Effector memory CD8-positive, alpha-beta T cell (primary cell): ENCODE measurements around the gene KRTAP21-2.

Experiments
- ATAC-seq: fragments of 150-1000 bp; cut with Tn5 transposase; replicated peaks from 2 replicates; pipeline ENCODE4 v1.10.0; 2021; ENCODE audit warnings: mild to moderate bottlenecking, moderate library complexity
- DNase-seq, 3 experiments: peaks; one replicate each; pipeline ENCODE4 v3.0.0; 2021
- H3K27ac Mint-ChIP-seq, 2 donors: one replicate each; pipeline ENCODE4 v1.8.0; 2022; ENCODE audit warnings: mild to moderate bottlenecking in 2 of 2, mixed read lengths in 2 of 2, moderate library complexity in 2 of 2
- H3K27me3 Mint-ChIP-seq, 2 donors: one replicate each; pipeline ENCODE4 v1.8.0; 2022; ENCODE audit warnings: mixed read lengths in 2 of 2
- H3K36me3 Mint-ChIP-seq: one replicate; pipeline ENCODE4 v1.8.0; 2022; ENCODE audit warnings: mild to moderate bottlenecking, moderate library complexity, mixed read lengths; ENCODE audit not compliant: insufficient read depth
- H3K4me1 Mint-ChIP-seq, 2 donors: one replicate each; pipeline ENCODE4 v1.8.0; 2022; ENCODE audit warnings: low read depth in 2 of 2, mixed read lengths in 2 of 2
- H3K4me3 Mint-ChIP-seq, 2 donors: one replicate each; pipeline ENCODE4 v1.8.0; 2022; ENCODE audit warnings: mild to moderate bottlenecking in 2 of 2, mixed read lengths in 2 of 2, moderate library complexity in 2 of 2
- H3K9me3 Mint-ChIP-seq, 2 donors: one replicate each; pipeline ENCODE4 v1.8.0; 2022; ENCODE audit warnings: mixed read lengths in 2 of 2

Gene KRTAP21-2

DNA sequence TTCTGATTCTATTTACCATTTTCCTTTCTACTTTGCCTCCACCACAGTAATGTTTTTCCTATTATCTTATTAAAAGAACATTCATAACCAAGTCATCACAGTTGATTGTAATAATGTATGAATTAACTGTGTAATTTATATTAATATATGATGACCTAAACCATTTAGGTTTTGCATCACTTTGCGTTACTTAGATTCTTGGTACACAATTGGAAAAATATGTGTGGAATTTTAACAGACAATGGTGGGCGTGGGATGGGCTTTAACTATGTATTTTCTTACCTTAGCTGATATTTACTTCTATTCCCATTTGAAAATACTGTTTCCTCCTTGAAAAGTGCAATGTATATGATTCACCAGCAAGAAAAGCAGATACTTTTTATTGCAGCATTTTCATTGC is 32.1 kb downstream of the KRTAP21-2 start:
- H3K36me3 Mint-ChIP-seq: no peaks in the 10 kb centered on the region
- ATAC-seq: no peak
- H3K4me3 Mint-ChIP-seq: no peak overlapping the region
- H3K4me1 Mint-ChIP-seq: no peaks in the 10 kb centered on the region
- peaks cover 2 to 5% of the 10 kb centered on the region in 2 donors for H3K9me3 Mint-ChIP-seq
- DNase-seq: no peak
- H3K27ac Mint-ChIP-seq: no peak overlapping the region
- no peaks in the 10 kb centered on the region for H3K27me3 Mint-ChIP-seq

DNA sequence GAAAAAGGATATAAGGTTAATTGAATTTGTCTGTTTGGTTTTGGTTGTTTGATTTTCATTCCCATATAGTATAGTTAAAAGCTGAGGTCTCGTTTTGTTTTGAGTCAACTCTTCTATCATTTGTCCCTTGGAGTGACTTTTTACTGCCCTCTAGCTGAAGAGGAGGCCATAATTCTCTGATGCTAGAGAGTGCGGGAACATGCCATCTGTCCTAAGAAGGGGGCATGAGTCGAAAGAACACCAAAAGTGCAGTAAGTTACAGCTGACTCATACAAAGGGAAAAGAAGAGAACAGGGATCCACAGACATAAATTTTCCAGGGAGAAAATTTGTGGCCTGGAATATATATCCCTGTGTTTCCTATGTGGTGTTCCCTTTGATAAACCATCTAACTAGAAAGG is 32.6 kb downstream of the KRTAP21-2 start:
- Mint-ChIP-seq H3K4me1 (no peaks in the 10 kb centered on the region), H3K27me3 (no peaks in the 10 kb centered on the region), H3K36me3 (no peaks in the 10 kb centered on the region), H3K27ac (no peak overlapping the region), H3K4me3 (no peak overlapping the region), H3K9me3 (peaks cover 2 to 5% of the 10 kb centered on the region in 2 donors)
- DNase-seq: no peak
- ATAC-seq: no peak

DNA sequence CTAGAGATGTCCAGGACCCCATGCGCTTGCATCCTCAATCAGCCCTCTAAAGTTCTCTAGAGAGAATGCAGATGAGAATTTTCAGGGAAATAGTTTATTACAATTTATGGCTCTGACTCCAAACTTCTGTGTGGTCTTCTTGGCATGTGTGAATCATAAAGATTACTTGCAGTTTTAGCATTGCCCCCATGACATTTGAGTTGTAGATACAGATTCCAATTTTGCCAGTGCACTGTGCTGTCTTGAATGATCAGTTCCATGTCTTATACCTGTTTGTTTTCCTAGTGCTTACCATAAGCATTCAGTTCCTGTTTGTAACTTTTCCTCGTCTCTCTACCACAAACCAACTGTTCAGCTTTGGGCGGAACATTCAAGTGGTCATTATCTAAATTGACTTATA is 33.3 kb downstream of the KRTAP21-2 start:
- DNase-seq: no peak
- Mint-ChIP-seq H3K9me3 (peaks cover 2 to 5% of the 10 kb centered on the region in 2 donors), H3K36me3 (no peaks in the 10 kb centered on the region), H3K27ac (no peak overlapping the region), H3K4me3 (no peak overlapping the region), H3K4me1 (no peaks in the 10 kb centered on the region), H3K27me3 (no peaks in the 10 kb centered on the region)
- ATAC-seq: no peak

GRCh38 chr21:30710499-30710898 is 36.6 kb downstream of the KRTAP21-2 start:
- no peak overlapping the region for H3K27ac Mint-ChIP-seq
- no peaks in the 10 kb centered on the region for H3K36me3 Mint-ChIP-seq
- no peaks in the 10 kb centered on the region for H3K4me1 Mint-ChIP-seq
- H3K4me3 Mint-ChIP-seq: no peak overlapping the region
- H3K9me3 Mint-ChIP-seq: peaks cover 2 to 5% of the 10 kb centered on the region in 2 donors
- H3K27me3 Mint-ChIP-seq: no peaks in the 10 kb centered on the region
- no peak for DNase-seq
- ATAC-seq: no peak

- Mint-ChIP-seq H3K27ac (no peak overlapping the region), H3K4me3 (no peak overlapping the region), H3K9me3 (peaks cover 0 to 5% of the 10 kb centered on the region in 2 donors), H3K4me1 (no peaks in the 10 kb centered on the region), H3K27me3 (no peaks in the 10 kb centered on the region), H3K36me3 (no peaks in the 10 kb centered on the region)
- ATAC-seq (no peak), DNase-seq (no peak)
Observed at GRCh38 chr21:30707409-30707808, 39.6 kb downstream of the KRTAP21-2 start.
